ENCODE results near the gene DESI2.
A peak's percentile ranks its signal among the peaks of the same experiment; 100 is the strongest.
"Not testable (repeated sequence)": the region's sequence is repeated elsewhere in the genome, so short reads cannot be mapped to it uniquely, and the experiment has no call there.

Gene DESI2

DNA sequence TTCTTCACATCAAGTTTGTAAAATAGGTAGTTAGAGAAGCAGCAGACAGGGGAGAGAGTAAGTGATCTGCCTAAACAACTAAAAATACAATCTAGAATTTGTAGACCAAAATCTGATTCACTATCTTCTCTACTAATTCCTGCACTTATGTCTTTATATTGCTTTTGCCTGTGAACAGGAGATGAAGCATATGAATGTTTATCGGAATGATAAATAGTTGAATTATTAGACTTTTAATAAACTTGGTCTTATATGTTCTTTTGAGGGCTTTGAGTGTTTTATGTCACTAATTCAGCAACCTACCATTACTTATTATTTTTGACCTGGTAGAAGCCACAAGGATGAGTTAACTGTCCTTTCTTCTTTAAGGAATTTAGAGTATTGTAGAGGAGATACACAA lies 2.3 kb downstream of the DESI2 start:
- no peak for DNase-seq

DNA sequence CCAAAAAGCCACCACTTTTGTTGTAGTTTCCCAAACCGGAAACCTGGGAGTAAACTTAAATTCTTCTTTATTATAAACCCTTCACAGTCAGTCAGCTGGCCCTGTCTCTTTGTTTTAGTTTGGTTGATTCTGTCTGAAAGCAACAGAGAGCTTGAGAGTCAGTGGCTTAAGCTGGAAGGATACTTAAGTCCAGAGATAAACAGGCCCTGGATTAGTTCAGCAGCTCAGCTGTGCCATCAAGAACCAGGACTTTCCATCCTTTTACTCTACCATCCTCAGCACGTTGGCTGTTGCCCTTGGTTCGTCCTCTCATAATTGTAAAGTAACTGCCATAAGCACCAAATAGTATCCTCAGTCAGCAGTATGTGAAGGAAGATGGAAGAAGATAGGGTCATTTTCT lies 4.5 kb downstream of the DESI2 start:
- DNase-seq: no peak

DNA sequence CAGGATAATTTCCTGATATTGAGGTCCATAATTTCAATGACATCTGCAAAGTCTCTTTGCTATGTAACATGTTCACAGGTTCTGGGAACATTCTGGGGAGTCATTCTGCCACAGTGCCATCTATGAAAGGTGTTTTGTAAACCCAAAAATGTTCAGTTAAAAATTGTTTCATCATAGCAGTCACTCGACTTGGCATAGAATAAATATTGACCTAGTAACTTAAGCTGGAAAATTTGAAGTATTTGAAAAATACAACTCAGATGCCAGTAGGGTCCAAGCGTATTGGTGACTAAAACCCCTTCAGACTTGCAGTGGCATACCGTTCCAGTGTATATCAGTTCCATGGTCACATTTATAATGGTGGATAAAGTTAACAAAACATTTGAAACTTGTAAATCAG lies 6.8 kb downstream of the DESI2 start:
- DNase-seq: no peak

DNA sequence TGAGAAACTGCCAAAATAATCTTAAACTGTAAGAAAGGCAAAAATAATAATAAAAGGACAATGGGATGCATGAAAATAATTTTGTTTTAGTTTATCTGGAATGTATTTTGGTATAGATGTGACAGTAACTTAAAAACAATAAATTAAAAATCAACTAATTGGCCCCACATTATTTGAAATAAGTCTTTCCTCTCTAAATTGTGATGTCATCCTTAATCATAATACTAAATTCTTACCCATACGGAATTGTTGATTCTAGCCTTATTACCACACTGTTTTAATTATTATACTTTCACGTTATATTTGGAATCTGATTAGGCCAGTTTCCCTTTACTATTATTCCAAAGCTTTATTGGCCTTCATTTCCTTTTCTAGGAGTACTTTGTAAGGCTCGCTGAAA lies 7.7 kb downstream of the DESI2 start:
- no peak for DNase-seq

DNA sequence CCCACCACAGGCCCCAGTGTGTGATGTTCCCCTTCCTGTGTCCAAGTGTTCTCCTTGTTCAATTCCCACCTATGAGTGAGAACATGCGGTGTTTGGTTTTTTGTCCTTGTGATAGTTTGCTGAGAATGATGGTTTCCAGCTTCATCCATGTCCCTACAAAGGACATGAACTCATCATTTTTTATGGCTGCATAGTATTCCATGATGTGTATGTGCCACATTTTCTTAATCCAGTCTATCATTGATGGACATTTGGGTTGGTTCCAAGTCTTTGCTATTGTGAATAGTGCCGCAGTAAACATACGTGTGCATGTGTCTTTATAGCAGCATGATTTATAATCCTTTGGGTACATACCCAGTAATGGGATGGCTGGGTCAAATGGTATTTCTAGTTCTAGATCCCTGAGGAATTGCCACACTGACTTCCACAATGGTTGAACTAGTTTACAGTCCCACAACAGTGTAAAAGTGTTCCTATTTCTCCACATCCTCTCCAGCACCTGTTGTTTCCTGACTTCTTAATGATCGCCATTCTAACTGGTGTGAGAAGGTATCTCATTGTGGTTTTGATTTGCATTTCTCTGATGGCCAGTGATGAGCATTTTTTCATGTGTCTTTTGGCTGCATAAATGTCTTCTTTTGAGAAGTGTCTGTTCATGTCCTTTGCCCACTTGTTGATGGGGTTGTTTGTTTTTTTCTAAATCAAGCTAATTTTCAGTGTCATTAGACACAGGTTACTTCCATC lies 8.8 kb downstream of the DESI2 start:
- not testable (repeated sequence) for DNase-seq

DNA sequence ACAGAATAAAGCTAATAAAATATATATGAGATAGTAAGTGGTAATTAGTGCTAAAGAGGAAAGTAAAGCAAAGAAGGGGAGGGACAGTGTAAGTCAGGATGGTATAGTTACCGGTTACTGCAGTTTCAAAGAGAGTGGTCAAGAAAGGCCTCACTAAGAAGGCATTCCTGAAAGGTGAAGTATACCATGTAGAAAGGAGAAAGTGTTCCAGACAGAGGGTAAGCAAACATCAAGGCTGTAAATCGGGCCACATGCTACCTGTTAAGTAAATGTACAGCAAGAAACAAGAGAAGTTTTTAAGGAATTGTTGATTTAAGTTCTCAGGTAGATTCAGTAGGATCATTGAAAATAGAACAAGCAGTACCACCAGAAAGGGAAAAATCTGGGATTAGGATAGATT lies 9.7 kb downstream of the DESI2 start:
- no peak for DNase-seq

DNA sequence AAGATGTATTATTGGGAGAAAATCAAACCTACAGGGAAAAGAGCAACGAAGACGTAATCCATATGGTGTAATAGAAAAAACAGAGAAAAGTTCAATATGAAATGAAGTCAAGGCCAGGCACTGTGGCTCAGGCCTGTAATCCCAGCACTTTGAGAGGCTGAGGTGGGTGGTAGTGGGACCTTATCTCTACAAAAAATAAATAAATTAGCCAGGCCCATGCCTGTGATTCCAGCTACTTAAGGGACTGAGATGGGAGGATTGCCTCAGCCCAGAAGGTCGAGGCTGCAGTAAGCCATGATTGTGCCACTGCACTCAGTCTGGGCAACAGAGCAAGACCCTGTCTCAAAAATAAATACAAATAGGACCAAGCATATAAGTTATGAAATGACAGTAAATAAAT lies 11.4 kb downstream of the DESI2 start:
- no peak for DNase-seq

DNA sequence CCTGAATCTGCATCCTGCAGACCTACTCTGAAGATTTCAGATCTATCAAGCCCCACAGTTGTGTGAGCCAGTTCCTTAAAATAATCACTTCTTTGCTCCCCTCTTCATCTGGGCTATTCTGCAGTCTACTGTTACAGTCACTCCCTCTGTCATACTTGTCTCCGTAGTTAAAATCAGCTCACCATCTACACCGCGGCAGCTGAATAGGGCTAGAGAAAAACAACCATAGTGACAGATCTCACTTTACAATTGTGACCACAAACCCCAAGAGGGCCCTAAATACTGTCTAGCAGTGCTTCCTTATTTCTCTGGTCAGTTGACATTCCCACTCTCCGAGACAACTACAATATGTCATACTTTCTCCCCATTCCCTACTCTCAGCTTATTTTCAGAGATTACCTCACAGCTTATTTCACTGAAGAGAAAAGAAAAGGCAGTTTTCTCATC lies 12.9 kb downstream of the DESI2 start:
- peak; percentile 72 for DNase-seq

DNA sequence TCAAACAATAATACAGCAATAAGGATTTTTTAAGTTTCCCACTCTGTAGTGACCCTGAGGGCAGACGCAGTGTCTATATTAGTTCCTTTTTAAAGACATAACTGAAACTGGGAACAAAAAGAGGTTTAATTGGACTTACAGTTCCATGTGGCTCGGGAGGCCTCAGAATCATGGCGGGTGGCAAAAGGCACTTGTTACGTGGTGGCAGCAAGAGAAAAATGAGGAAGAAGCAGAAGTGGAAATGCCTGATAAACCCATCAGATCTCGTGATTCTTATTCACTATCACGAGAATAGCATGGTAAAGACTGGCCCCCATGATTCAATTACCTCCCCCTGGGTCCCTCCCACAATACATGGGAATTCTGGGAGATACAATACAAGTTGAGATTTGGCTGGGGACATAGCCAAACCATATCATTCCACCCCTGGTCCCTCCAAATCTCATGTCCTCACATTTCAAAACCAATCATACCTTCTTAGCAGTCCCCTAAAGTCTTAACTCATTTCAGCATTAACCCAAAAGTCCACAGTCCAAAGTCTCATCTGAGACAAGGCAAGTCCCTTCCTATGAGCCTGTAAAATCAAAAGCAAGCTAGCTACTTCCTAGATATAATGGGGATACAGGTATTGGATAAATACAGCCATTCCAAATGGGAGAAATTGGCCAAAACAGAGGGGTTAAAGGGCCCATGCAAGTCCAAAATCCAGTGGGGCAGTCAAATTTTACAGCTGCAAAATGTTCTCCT lies 13.9 kb downstream of the DESI2 start:
- not testable (repeated sequence) for DNase-seq

DNA sequence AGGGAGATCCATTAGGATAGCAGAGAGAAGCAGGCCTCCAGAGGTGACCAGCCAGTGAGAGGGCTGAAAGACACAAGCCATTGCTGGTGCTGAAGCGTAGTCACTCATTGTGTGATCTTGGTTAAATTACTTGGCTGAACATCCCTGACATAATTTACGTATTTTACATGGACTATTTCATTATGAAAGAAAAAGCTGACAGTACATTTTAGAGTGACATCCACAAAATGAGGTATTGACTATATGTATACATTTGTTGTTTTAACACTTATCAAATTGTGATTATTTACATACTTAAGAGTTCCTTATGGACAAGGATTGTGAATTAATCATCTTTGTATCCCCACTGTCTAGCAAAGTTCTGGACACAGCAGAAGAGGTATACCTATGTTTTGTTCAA lies 14.9 kb downstream of the DESI2 start:
- no peak for DNase-seq

DNA sequence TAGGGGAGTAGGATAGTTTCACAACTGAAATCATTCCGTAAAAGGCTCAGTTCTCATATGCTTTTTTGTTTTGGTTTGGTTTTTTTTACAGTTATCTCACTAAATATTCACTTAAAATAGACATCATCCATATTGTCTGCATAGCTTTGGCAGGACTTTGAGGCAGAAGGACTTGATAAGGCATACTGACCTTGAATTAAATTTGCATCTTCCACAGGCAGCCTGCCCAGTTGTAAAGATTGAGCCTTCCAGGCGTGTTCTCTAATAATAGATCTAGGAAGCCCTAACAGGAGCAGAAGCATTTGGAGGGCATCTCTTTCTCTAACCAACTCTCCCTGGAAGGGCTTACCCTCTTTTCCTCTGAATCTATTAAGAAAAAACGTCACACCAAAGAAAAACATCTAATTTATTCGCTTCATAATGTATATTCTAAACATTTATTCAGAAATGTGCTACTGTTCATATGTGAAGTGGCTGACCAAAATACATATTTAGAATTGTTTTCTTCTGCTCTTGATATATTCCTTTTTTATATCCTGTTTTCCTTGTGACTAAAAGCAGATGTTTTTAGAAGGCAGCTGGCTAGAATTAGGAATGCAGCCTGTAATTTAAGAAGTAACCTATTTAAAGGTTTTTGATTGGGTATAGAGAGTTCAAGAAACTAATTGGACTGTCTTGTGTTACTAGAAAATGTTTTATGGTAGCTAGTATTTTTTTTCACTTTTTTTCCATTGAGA lies 20.2 kb downstream of the DESI2 start:
- DNase-seq: no peak

DNA sequence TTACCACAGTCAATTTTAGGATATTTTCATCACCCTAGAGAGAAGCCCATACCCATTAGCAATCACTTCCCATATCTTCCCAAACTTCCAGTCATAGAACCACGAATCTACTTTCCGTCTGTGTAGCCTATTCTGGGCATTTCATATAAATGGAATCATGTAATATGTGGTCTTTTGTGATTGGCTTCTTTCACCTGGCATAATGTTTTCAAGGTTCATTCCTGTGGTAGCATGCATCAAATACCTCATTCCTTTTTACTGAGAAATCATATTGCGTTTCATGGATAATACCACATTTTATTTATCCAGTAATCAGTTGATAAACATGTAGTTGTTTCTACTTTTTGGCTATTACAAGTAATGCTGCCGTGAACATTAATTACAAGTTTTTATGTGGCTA lies 21.5 kb downstream of the DESI2 start:
- DNase-seq: no peak

DNA sequence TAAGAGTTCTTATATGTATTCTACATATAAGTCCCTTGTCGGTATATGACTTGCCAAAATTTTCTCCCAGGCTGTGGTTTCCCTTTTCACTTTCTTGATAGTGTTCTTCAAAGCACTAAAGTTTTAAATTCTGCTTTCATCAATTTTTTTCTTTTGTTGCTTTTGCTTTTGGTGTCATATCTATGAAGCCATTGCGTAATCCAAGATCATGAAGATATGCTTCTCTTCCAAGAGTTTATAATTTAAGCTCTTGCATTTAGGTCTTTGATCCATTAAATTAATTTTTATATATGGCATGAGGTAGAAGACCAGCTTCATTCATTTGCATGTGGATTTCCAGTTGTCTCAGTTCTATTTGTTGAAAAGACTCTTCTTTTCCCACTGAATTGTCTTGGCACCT lies 22.2 kb downstream of the DESI2 start:
- DNase-seq: no peak

DNA sequence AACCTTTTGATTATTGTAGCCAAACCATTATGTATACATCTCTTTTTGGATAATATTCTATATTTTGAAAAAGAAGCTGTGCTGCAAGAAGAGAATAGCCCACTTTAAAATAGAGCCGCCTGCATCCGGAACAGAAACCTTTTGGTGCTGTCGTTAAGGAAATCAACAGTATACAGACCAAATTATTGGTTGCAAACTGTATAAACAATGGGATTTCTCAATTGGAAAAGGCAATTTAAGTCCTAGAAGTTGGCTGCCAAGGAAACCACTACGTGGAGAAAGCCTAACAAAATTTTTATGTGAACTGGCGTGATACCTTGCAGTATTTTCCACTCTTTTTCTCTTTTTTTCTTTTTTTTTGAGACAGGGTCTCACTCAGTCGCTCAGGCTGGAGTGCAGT lies 25.8 kb downstream of the DESI2 start:
- DNase-seq: no peak

DNA sequence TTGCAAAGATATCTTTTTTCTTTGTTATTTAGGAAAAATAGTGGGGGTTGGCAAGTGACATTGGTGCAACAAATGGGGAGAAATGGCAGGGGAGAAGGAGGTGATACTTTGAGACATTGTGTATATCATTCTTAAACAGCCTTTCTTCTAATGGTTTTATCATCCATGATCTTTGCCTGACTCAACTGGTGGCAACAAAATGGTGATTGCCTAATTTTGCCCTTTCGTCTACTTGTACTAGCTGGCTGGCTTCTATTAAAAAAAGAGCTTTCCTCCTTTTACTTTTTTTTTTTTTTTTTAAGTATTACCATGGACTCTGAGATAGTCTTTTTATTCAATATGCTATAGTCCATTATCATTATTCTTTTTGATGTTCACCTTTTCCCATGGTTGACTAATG lies 27.7 kb downstream of the DESI2 start:
- DNase-seq: no peak

DNA sequence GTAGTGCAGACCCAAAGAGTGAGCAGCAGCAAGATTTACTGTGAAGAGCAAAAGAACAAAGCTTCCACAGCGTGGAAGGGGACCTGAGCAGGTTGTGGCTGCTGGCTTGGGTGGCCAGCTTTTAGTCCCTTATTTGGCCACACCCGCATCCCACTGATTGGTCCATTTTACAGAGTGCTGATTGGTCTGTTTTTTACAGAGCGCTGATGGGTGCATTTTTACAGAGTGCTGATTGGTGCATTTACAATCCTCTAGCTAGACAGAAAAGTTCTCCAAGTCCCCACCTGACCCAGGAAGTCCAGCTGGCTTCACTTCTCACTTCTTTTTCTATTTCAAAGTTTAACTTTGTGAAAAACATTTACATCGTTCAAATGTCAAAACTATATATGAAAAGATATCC lies 29.2 kb downstream of the DESI2 start:
- DNase-seq: not testable (repeated sequence)

DNA sequence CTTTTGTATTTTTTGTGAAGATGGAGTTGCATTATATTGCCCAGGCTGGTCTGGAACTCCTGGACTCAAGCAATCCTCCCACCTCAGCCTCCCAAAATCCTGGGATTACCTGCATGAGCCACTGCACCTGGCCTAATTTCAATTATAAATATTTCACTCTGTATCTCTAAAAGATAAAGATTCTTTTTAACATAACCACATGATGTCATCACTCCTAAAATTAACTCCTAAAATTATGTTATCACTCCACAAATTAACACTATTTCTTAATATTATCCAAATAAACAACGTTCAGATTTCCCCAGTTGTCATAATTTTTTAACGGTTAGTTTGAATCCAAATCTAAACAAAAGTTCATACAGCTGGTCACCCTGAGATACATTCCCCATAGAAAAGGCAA lies 43.0 kb downstream of the DESI2 start:
- DNase-seq: no peak

DNA sequence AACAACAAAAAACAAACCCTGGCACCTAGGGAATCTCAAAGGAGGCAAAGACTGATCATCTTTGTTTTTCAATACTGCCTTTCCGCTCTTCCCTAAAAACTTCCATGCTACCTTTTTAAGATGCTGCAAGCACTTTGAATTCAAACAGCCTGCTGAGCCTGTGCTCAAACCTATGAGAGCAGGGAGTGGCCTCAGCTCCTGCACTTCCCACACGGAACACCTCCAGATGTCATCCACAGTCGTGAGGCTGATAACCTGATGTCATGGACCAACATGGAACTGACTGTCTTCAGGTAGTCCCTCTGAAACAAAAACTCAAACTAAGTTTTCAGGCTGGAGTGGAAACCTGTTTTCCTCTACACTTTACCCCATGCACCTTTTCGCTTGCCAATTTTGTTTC lies 46.8 kb downstream of the DESI2 start:
- no peak for DNase-seq

DNA sequence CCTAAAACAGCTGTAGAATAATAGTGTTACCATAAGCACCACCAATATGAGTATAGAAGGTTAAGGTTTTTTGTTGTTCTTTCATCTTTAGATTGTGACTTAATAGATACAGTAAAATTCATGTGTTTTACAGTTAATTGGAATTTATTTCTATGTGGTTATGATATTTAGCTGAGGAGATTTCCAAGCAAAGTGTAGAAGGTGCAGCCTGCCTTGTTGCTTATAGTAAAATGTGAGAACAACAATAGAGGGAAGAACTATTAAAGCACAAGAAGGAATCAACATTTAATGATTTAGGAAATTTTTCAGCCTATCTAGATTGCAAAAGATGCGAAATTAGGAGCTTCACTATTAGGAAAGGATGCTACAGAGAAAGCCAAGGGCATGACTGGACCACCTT lies 47.9 kb downstream of the DESI2 start:
- DNase-seq: no peak

DNA sequence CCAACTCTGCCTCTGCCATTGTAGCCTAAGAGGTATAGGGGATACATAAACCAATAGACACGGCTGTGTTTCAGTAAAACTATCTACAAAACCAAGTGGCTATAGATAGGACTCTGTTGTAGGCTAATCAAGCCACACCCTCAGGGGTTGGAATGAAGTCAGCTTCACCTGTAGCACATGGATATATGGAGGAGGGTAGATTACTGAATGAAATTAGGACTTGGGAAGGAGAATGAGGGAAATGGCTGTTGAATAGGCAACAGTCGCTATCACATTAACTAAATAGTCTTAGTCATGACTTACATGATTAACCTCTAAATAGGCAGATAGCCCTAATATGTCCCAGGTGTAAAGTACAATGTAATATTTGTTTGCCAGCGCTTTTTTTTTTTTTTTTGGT lies 49.7 kb downstream of the DESI2 start:
- no peak for DNase-seq

DNA sequence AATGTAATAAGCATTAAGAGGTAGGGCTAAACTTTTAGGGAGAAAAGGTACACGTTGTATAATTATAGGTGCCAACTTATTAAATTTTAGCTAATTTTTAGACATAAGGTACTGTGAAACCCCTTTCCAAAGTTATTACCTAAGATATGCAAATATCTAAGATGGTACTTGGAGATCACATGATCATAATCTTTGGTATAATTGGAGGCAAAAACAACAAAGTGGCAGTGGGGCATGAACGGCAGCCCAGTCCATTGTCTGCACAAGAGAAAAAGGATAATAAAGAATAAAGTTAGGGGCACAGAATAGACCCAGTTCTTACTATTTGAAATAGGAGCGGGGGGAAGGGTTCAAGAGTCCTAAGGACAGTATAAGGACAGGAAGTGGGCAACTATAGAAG lies 51.2 kb downstream of the DESI2 start:
- DNase-seq: no peak

DNA sequence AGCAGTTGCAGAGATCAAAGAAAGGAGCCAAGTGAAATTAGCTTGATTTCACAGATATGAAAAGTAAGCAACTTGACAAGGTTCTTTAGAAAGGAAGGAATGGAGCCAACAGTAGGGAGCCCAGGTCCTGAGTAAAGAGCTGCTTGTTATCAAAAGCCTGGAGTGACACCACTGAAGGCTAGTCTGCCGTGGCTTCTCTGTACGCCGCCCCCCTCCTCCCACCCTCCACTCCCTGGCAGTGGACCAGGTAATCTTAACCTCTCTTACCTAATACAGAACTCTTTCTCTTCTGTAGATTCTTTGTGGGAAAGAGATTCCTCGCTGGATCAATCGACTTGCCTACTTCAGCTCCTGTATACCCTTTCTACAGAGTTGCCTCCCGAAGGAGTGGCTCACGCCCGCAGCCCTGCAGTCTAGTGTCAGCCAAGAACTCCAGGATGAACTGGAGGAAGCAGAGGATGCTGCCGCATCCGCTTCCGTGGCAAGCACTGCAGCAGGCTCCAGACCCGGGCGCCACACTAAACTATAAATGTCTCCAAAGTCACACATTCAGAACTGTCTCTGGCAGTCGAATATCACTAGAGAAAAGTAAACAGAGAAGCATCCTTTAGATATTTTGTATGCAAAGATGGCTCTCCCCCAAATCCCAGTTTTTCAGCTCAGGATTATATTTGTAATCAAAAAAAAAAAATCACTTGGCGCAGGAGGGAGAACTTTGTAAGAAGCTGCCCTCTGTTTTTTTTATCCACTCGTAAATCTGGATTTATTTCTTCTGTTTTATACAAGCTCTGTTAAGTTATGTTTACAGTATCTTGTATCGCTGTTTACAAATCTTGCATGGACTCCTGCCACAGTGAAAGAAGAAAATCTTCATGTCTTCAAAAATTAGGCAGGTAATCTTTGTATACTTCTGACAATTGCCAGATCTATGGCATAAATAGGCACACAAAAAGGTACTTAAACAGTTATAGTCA lies 52.6 kb downstream of the DESI2 start:
- DNase-seq: no peak

DNA sequence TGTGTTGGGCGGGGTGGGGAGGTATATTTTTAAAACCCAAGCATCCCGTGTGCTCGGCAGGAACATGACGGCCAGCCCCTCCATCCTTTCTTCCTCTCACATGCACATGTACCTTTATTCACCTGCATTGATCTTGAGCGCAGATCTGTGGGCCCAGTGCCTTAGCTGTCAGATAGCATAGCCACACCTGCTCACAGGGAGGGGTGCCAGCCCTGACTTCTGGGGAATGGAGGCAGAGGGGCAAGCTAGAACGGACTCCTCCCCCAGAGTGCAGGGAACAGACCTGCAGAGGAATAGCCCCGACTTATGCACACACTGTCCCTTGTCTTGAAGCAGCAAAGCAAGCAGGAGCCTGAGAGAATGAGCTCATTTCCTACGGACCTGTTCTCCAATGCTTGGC lies 56.1 kb downstream of the DESI2 start:
- DNase-seq: no peak

All from DMS153 (cell line).